K562 (cell line): ENCODE measurements around the gene SORCS1. TPM values are rescaled to one million over a fixed set of nuclear protein-coding genes. Genes with fewer than 3 reads are reported as not detected.

Source experiments
- ATAC-seq: fragments of 200-7000 bp; cut with Tn5 transposase; 3 replicates; pipeline ENCODE4 v1.9.1; 2020; ENCODE audit warnings: moderate library complexity
- BruUV-seq: library from RNA; stranded (reverse); fragments of 400-500 nt; replicated peaks from 2 replicates; lab custom pipeline; 2021; lab: Mats Ljungman, UMichigan
- CTCF ChIA-PET: fragments of 300-600 bp; formaldehyde crosslinking; extraction: SDS; loops from one replicate; lab custom pipeline; 2021; ENCODE audit warnings: low intra/inter-chr PET ratio; lab: Yijun Ruan, JAX
- POLR2A ChIA-PET: fragments of 300-600, 350-650 bp; sonication (Branson Sonifier 250); formaldehyde crosslinking; extraction: SDS; loops from one replicate; lab custom pipeline; 2021; ENCODE audit warnings: antibody characterized with exemption, inconsistent platforms; lab: Yijun Ruan, JAX
- DNase-seq, 4 experiments: peaks; one replicate each; pipeline versions ENCODE4 v3.0.0 to v3.0.0-alpha.2; 2011 to 2018; ENCODE audit warnings: low spot score in 3 of 4, mixed read lengths in 3 of 4; ENCODE audit errors: extremely low read depth in 1 of 4
- FAIRE-seq: peaks from 2 replicates; lab custom pipeline; 2011; peaks lifted over from hg19 to GRCh38; lab: Jason Lieb, UNC
- H2AFZ ChIP-seq: 2 replicates; pipeline ENCODE4 v1.6.0; 2011; ENCODE audit warnings: low read depth, low read length, control low read depth, inconsistent platforms
- H3K27ac ChIP-seq: fragments of 200-600 bp; 3 replicates; pipeline ENCODE4 v1.8.0; 2011; ENCODE audit warnings: low read depth, mild to moderate bottlenecking, control low read depth, inconsistent platforms, low read length, moderate library complexity, mixed read lengths; ENCODE audit errors: extremely low read depth
- H3K27me3 ChIP-seq, 2 experiments: fragments of 300-600 bp in 1 of 2; 2 replicates in 1 of 2; 3 replicates in 1 of 2; pipeline versions ENCODE4 v1.6.0 to v1.8.0; 2011; ENCODE audit warnings: inconsistent platforms in 2 of 2, low read length in 2 of 2, mild to moderate bottlenecking in 1 of 2, mixed read lengths in 1 of 2, moderate library complexity in 1 of 2; ENCODE audit not compliant: control insufficient read depth in 2 of 2, insufficient read depth in 2 of 2
- H3K36me3 ChIP-seq: fragments of 300-600 bp; 3 replicates; pipeline ENCODE4 v1.8.0; 2011; ENCODE audit warnings: mild to moderate bottlenecking, low read length, inconsistent platforms; ENCODE audit not compliant: control insufficient read depth, insufficient read depth
- H3K4me1 ChIP-seq, 2 experiments: fragments of 200-600 bp in 1 of 2; replicated peaks in 1 of 2; 2 replicates in 1 of 2; 3 replicates in 1 of 2; pipeline versions ENCODE4 v1.5.1 to v1.8.0; 2011; ENCODE audit warnings: inconsistent platforms in 2 of 2, low read length in 2 of 2, mild to moderate bottlenecking in 1 of 2, mixed read lengths in 1 of 2, moderate library complexity in 1 of 2; ENCODE audit not compliant: control insufficient read depth in 2 of 2, insufficient read depth in 2 of 2
- H3K4me2 ChIP-seq: 2 replicates; pipeline ENCODE4 v1.6.1; 2011; ENCODE audit warnings: low read length, control low read depth, inconsistent platforms, mixed read lengths; ENCODE audit not compliant: insufficient read depth
- H3K4me3 ChIP-seq: fragments of 200-600 bp; sonication (generic), shearing (Covaris generic); 2 replicates; pipeline ENCODE4 v1.5.1; 2016; ENCODE audit warnings: control low read depth, inconsistent platforms
- H3K79me2 ChIP-seq: fragments of 200-600 bp; 3 replicates; pipeline ENCODE4 v1.8.0; 2011; ENCODE audit warnings: low read length, inconsistent platforms; ENCODE audit not compliant: control insufficient read depth, insufficient read depth
- H3K9ac ChIP-seq, 2 experiments: 2 replicates each; pipeline versions ENCODE4 v1.6.0 to v1.6.1; 2011; ENCODE audit warnings: low read depth in 2 of 2, low read length in 2 of 2, control low read depth in 1 of 2, inconsistent platforms in 1 of 2, mild to moderate bottlenecking in 1 of 2, mixed read lengths in 1 of 2; ENCODE audit not compliant: insufficient read depth in 1 of 2
- H3K9me1 ChIP-seq: one replicate; pipeline ENCODE4 v1.6.0; 2011; ENCODE audit warnings: inconsistent platforms, mild to moderate bottlenecking, low read length, moderate library complexity; ENCODE audit not compliant: control insufficient read depth, insufficient read depth
- H3K9me3 ChIP-seq: replicated peaks from 2 replicates; pipeline ENCODE4 v1.5.1; 2011; ENCODE audit warnings: low read depth, low read length, inconsistent platforms; ENCODE audit not compliant: control insufficient read depth, insufficient read depth
- H4K20me1 ChIP-seq: replicated peaks from 2 replicates; pipeline ENCODE4 v1.6.1; 2011; ENCODE audit warnings: low read length, inconsistent platforms, mixed read lengths; ENCODE audit not compliant: control insufficient read depth, insufficient read depth
- ATF3 ChIP-seq, 2 experiments: fragments of 450-650 bp in 1 of 2; sonication (generic) in 1 of 2; formaldehyde crosslinking in 1 of 2; IDR thresholded peaks in 1 of 2; conservative IDR thresholded peaks in 1 of 2; 2 replicates each; pipeline versions ENCODE4 v1.6.1 to v1.8.1; 2016 to 2023; ENCODE audit warnings: mild to moderate bottlenecking in 2 of 2, moderate library complexity in 2 of 2, inconsistent platforms in 1 of 2, missing genetic modification reagents in 1 of 2
- ATF4 ChIP-seq: fragments of 450-650 bp; formaldehyde crosslinking; IDR thresholded peaks from 2 replicates; pipeline ENCODE4 v1.4.0; 2022; ENCODE audit warnings: mild to moderate bottlenecking, moderate library complexity
- ATF7 ChIP-seq: fragments of 450-650 bp; IDR thresholded peaks from 2 replicates; pipeline ENCODE4 v1.7.1; 2014; ENCODE audit warnings: mild to moderate bottlenecking, moderate library complexity
- CBFA2T2 ChIP-seq: fragments of 450-650 bp; conservative IDR thresholded peaks from 2 replicates; pipeline ENCODE4 v1.6.1; 2017; ENCODE audit warnings: mild to moderate bottlenecking
- CEBPG ChIP-seq, 3 experiments: fragments of 200-800 bp in 1 of 3; sonication (Bioruptor generic) in 1 of 3; sonication (generic) in 1 of 3; formaldehyde crosslinking in 1 of 3; IDR thresholded peaks in 2 of 3; conservative IDR thresholded peaks in 1 of 3; 2 replicates each; pipeline versions ENCODE4 v1.6.1 to v1.8.0; 2016 to 2022; ENCODE audit warnings: missing compliant biosample characterization in 2 of 3, missing genetic modification characterization in 2 of 3, mild to moderate bottlenecking in 1 of 3, missing genetic modification reagents in 1 of 3
- DLX4 ChIP-seq: fragments of 250-450 bp; sonication (Bioruptor Pico); IDR thresholded peaks from 2 replicates; pipeline ENCODE4 v1.6.1; 2021; ENCODE audit warnings: mild to moderate bottlenecking
- GABPA ChIP-seq: fragments of 200-800 bp; sonication (Bioruptor generic); conservative IDR thresholded peaks from 2 replicates; pipeline ENCODE4 v1.6.1; 2016; ENCODE audit warnings: low read depth, missing genetic modification characterization, missing compliant biosample characterization
- KHSRP ChIP-seq: fragments of 450-650 bp; IDR thresholded peaks from 2 replicates; pipeline ENCODE4 v1.6.1; 2017
- KLF10 ChIP-seq: fragments of 250-450 bp; sonication (Bioruptor Pico); IDR thresholded peaks from 2 replicates; pipeline ENCODE4 v1.6.1; 2021; ENCODE audit warnings: matching md5 sums
- MYBL2 ChIP-seq, 2 experiments: fragments of 450-650 bp in 1 of 2; sonication (generic) in 1 of 2; formaldehyde crosslinking in 1 of 2; IDR thresholded peaks; 2 replicates each; pipeline versions ENCODE4 v1.6.1 to v1.8.1; 2017 to 2022; ENCODE audit warnings: borderline replicate concordance in 1 of 2, inconsistent platforms in 1 of 2, low read depth in 1 of 2, mild to moderate bottlenecking in 1 of 2, missing genetic modification reagents in 1 of 2, moderate library complexity in 1 of 2
- PHB ChIP-seq: fragments of 250-450 bp; sonication (Bioruptor Pico); IDR thresholded peaks from 2 replicates; pipeline ENCODE4 v1.5.0; 2021
- POLR2H ChIP-seq: IDR thresholded peaks from 2 replicates; pipeline ENCODE4 v1.6.1; 2016; ENCODE audit warnings: missing genetic modification characterization, low read depth, mild to moderate bottlenecking, control low read depth, missing compliant biosample characterization, moderate library complexity
- POLR3A ChIP-seq: IDR thresholded peaks from 2 replicates; pipeline ENCODE4 v1.6.1; 2011; ENCODE audit warnings: borderline replicate concordance, mild to moderate bottlenecking, moderate library complexity; ENCODE audit not compliant: insufficient read length, insufficient read depth; ENCODE audit errors: extremely low read depth
- PTRF ChIP-seq: fragments of 450-650 bp; IDR thresholded peaks from 2 replicates; pipeline ENCODE4 v1.6.1; 2016; ENCODE audit warnings: mild to moderate bottlenecking, missing genetic modification characterization, missing compliant biosample characterization
- RAD21 ChIP-seq, 2 experiments: fragments of 250-450 bp in 1 of 2; fragments of 450-650 bp in 1 of 2; sonication (Bioruptor Pico) in 1 of 2; formaldehyde crosslinking in 1 of 2; IDR thresholded peaks in 1 of 2; conservative IDR thresholded peaks in 1 of 2; 2 replicates each; pipeline versions ENCODE4 v1.4.0 to v1.8.0; 2020 to 2022; ENCODE audit warnings: mild to moderate bottlenecking in 2 of 2, moderate library complexity in 1 of 2
- TRIM24 ChIP-seq, 2 experiments: fragments of 450-650 bp; IDR thresholded peaks; 2 replicates each; pipeline ENCODE4 v1.6.1; 2016
- XRCC3 ChIP-seq: fragments of 450-650 bp; IDR thresholded peaks from 2 replicates; pipeline ENCODE4 v1.6.1; 2017; ENCODE audit warnings: mild to moderate bottlenecking, moderate library complexity
- ZNF551 ChIP-seq: fragments of 250-450 bp; sonication (Bioruptor Pico); IDR thresholded peaks from 2 replicates; pipeline ENCODE4 v1.5.0; 2021; ENCODE audit warnings: mild to moderate bottlenecking, moderate library complexity
- ZNF584 ChIP-seq: fragments of 200-800 bp; sonication (Bioruptor generic); IDR thresholded peaks from 2 replicates; pipeline ENCODE4 v1.6.1; 2016; ENCODE audit warnings: low read depth, mild to moderate bottlenecking, missing genetic modification characterization, missing compliant biosample characterization
- ZNF75A ChIP-seq: fragments of 450-650 bp; formaldehyde crosslinking; IDR thresholded peaks from 2 replicates; pipeline ENCODE4 v1.4.0; 2020; ENCODE audit warnings: mild to moderate bottlenecking
- ZSCAN32 ChIP-seq: fragments of 450-650 bp; formaldehyde crosslinking; IDR thresholded peaks from 2 replicates; pipeline ENCODE4 v1.4.0; 2020; ENCODE audit warnings: mild to moderate bottlenecking, moderate library complexity
- WGBS: fragments of 100-300 bp; shearing (Covaris generic); methylation state at CpG from one replicate; pipeline ENCODE4 v1.1.6; 2016; ENCODE audit warnings: low coverage, mixed read lengths; ENCODE audit not compliant: insufficient coverage; ENCODE audit errors: missing lambda C conversion rate; 5-methylcytosine and 5-hydroxymethylcytosine counted together
- in situ Hi-C: fragments of 300-500 bp; cut with MboI; formaldehyde crosslinking; loops from 4 replicates; pipeline ENCODE4 v1.15.0; 2018; ENCODE audit warnings: inconsistent platforms, mixed read lengths
- intact Hi-C: fragments of 100-400 bp; cut with micrococcal nuclease; formaldehyde crosslinking; loops from 2 replicates; pipeline ENCODE4 v1.14.2; 2022
- polyA plus RNA-seq, 8 experiments: library from polyadenylated mRNA; depleted of rRNA in 4 of 8; stranded (reverse) in 5 of 8; unstranded in 3 of 8; fragments of >200 nt; fragmentation: Nextera tagmentation in 2 of 8; fragmentation: Illumina TruSeq in 1 of 8; extraction: Ambion mirVana in 2 of 8; extraction: Trizol in 1 of 8; gene quantifications; 2 replicates each; pipeline versions ENCODE4 v1.2.1 to v1.2.3, GENCODE V29; 2011 to 2014; ENCODE audit warnings: inconsistent platforms in 1 of 8, missing spikeins in 1 of 8
- total RNA-seq, 7 experiments: library from RNA; depleted of rRNA in 6 of 7; stranded (reverse); fragments of >200 nt in 6 of 7; fragmentation: Illumina TruSeq in 2 of 7; extraction: Trizol in 2 of 7; gene quantifications; 2 replicates each; pipeline versions ENCODE4 v1.2.1 to v1.2.3, GENCODE V29; 2011 to 2021; ENCODE audit warnings: low replicate concordance in 1 of 7

SORCS1 gene
- total and polyA plus RNA-seq, 9 of the 15 experiments (the other 6 are each of a cell fraction or from before 2014, with no cell fraction given) = 1.5 to 3.9 (median 2.7) TPM

GRCh38 chr10:107075117-107075516 is 89.4 kb downstream of the SORCS1 start:
- CTCF ChIA-PET = no interaction called here
- FAIRE-seq = no peak
- in situ Hi-C loops = no loop called here
- Histone ChIP-seq H3K4me1 (no peaks in the 10 kb centered on the region; a peak in 2 of 5 replicates), H3K4me2 (no peak overlapping the region), H3K9ac (no peak overlapping the region), H3K9me3 (no peaks in the 10 kb centered on the region), H3K79me2 (no peaks in the 10 kb centered on the region), H3K36me3 (no peaks in the 10 kb centered on the region), H3K27me3 (no peaks in the 10 kb centered on the region), H3K4me3 (no peak overlapping the region), H2AFZ (peak overlapping the region; percentile 17; the same call in 1 of the 2 replicates), H3K27ac (no peak overlapping the region), H3K9me1 (no peaks in the 10 kb centered on the region), H4K20me1 (no peaks in the 10 kb centered on the region)
- POLR2A ChIA-PET = no interaction called here
- intact Hi-C loops = no loop called here
- BruUV-seq = no TSS peak
- no peak for DNase-seq
- peak; percentile 64 for ATAC-seq
- 28% methylated on average over 2 of the region's 2 CpGs for WGBS
- TF ChIP-seq KLF10 = no peak
- TF ChIP-seq ATF3 (IDR thresholded peaks at IDR 0.05) = peak; percentile 52; the same call in 1 of the 2 replicates
- no peak for TF ChIP-seq ATF3 (CRISPR knock-in tag; conservative IDR thresholded peaks at IDR 0.05)
- TF ChIP-seq CBFA2T2 = no peak
- no peak for TF ChIP-seq MYBL2 (IDR thresholded peaks at IDR 0.05; ENCODE audit: low read depth)
- TF ChIP-seq MYBL2 (CRISPR knock-in tag; IDR thresholded peaks at IDR 0.05; ENCODE audit: borderline replicate concordance) = no peak
- peak; percentile 50 to 88; a peak in 2 of 4 replicates for TF ChIP-seq TRIM24 (IDR thresholded peaks at IDR 0.05)
- no peak for TF ChIP-seq DLX4 (CRISPR knock-in tag)
- TF ChIP-seq POLR3A = no peak
- TF ChIP-seq KHSRP = no peak
- 0 out of 2 replicates have a peak, but pooled peaks have one; percentile 25 for TF ChIP-seq CEBPG (CRISPR knock-in tag; IDR thresholded peaks at IDR 0.05)
- peak; percentile 47 to 90; a peak in 3 of 4 replicates for TF ChIP-seq CEBPG (tag; conservative IDR thresholded peaks at IDR 0.05 in 1 of 2, IDR thresholded peaks at IDR 0.05 in 1 of 2)
- peak; percentile 6; the same call in 1 of the 2 replicates for TF ChIP-seq ZSCAN32 (CRISPR knock-in tag)
- no peak for TF ChIP-seq RAD21 (CRISPR knock-in tag; conservative IDR thresholded peaks at IDR 0.05 in 1 of 2, IDR thresholded peaks at IDR 0.05 in 1 of 2)
- no peak for TF ChIP-seq PHB
- no peak for TF ChIP-seq GABPA
- TF ChIP-seq ATF7 = peak; percentile 16; the same call in 1 of the 2 replicates
- peak; percentile 79; the same call in 1 of the 2 replicates for TF ChIP-seq ATF4 (CRISPR knock-in tag)
- TF ChIP-seq ZNF551 (CRISPR knock-in tag) = no peak
- TF ChIP-seq ZNF584 = peak; percentile 32; the same call in 1 of the 2 replicates
- TF ChIP-seq ZNF75A (CRISPR knock-in tag) = no peak
- TF ChIP-seq PTRF (tag) = no peak
- peak; percentile 54 for TF ChIP-seq POLR2H
- no peak for TF ChIP-seq XRCC3
